Dedifferentiated amniotic fluid mesenchymal stem cell (primary cell): ENCODE results near the gene FBXO33.

Experiments
- DNase-seq: peaks from one replicate; pipeline ENCODE4 v3.0.0-alpha.2; 2016; ENCODE audit errors: extremely low spot score

The FBXO33 gene

GRCh38 chr14:39430762-39431415 is 1.3 kb downstream of the FBXO33 start:
- no peak for DNase-seq

- no peak for DNase-seq
Measured at GRCh38 chr14:39428118-39428517, 4.1 kb downstream of the FBXO33 start.

DNA sequence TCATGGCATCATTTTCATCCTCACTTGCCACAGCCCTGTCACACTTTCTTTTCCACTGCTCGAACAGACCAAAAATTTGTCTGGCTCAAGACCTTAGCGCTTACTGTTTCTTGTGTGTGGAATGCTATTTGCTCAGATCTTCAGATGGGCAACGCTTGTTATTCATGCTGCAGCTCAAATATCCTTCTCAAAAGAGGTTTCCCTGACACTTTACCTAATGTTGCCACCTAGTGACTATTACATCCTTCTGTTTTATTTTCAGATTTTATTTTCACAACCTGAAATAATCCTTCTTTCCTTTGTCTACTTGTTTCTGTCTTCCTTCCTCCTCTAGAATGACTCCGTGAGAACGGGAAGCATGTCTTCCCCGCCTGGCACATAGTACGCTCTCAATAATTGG is 5.6 kb downstream of the FBXO33 start:
- peak; percentile 63 for DNase-seq

- DNase-seq: no peak
Measured at GRCh38 chr14:39425947-39426346, 6.3 kb downstream of the FBXO33 start.

DNA sequence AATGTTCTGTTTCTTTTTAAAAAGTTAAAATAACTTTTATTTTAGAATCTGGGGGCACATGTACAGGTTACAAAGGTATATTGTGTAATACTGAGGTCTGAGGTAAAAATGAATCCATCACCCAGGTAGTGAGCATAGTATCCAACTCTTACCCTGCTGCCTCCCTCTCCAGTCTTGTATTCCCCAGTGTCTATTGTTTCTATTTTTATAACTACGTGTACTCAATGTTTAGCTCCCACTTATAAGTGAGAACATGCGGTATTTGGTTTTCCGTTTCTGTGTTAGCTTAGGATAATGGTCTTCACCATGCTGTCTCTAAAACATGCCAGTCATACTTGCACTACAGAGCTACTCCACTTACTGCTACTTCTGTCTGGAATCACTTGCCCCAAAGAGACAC is 8.4 kb downstream of the FBXO33 start:
- DNase-seq: no peak

DNA sequence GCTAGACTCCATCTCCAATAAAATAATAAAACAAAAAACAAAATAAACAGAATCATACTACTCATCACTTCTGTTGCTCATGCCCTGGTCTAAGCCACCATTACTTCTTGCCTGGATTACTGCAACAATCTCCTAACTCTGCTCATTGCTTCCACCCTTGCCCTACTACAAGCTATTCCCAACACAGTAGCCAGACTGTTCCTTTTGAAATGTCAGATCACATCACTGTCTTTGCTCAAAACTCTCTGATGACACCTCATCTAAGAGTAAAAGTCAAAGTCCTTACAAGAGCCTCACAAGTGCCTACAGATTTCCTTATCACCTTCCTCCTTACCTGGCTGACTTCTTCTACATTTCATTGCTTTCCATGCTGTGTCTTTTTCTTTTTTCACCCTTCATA is 10.0 kb downstream of the FBXO33 start:
- DNase-seq: no peak

DNA sequence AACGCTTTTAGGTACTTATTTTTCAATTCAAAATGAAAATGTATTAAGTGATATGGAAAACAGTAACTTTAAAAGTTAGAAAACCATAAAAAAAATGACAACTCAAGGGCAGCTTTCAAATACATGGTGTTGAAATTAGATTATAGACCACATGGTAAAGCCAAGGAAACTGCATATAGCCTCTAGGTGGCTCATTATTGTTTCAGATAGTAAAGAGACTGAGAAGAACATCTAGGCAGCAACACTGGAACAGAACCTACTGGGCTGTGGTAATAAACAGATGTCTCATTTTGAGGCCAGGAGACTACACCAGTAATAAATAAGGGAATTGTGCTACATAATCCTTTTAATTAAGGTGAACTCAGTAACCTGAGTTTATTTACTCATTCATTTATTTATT is 13.0 kb downstream of the FBXO33 start:
- no peak for DNase-seq

DNA sequence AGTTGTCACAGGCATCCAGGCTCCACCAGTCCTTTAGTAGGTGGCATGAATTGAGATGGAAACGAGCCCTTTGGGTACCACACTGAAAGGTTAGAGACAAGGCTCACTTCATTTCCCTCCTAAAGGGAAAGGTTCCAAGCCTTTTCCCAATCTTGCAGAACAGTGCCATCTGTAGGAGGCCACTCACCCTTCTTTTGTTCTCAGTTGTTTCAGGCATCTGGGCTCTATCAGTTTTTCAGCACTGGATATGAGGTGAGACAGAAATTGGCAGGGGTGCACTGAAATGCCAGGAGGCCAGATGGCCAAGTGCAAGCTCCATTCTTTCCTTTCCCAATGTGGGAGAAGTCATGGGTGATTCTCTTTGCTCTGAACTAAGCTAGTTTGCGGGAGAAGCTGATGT is 15.2 kb downstream of the FBXO33 start:
- no peak for DNase-seq

GRCh38 chr14:39416072-39416471 is 16.2 kb downstream of the FBXO33 start:
- no peak for DNase-seq

DNA sequence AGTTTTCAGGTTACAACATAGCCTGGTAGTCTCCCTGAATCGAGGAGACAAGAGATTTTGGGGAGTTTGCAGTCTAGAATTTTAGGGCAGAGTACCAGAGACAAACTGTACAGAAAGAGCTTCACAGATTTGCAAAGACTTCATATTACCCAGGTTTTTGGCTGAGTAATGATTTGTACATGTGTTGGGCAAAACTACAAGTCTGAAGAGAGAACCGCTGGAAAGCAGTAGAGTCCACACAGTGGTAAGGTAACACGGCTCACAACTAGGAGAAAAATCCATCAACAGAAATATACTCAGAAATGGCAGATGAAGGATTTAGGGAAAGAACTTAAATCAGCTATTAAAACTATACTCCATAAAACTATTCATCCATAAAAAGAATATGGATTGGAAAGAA is 25.7 kb downstream of the FBXO33 start:
- no peak for DNase-seq

DNA sequence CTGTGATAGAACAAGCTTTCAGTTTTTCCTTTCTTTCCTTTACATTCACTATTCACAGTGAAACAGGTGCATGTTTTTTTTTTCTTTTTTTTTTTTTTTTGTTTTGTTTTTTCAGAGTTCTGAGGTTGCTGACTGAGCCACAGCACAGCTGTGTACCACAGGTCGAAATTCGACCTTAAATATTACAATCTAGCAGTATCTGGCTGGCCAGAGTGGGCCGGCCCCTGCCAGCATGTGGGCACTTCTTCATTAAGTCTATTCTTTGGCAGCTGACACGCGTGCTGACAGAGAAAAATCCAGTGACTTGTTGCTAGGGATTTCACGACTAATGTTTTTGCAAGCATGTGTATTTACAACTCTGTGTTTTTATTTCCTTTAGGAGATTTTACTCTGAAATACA is 33.9 kb downstream of the FBXO33 start:
- DNase-seq: no peak

GRCh38 chr14:39396448-39396847 is 35.8 kb downstream of the FBXO33 start:
- no peak for DNase-seq

- peak; percentile 27 for DNase-seq
Measured at GRCh38 chr14:39395555-39396254, 36.5 kb downstream of the FBXO33 start.

DNA sequence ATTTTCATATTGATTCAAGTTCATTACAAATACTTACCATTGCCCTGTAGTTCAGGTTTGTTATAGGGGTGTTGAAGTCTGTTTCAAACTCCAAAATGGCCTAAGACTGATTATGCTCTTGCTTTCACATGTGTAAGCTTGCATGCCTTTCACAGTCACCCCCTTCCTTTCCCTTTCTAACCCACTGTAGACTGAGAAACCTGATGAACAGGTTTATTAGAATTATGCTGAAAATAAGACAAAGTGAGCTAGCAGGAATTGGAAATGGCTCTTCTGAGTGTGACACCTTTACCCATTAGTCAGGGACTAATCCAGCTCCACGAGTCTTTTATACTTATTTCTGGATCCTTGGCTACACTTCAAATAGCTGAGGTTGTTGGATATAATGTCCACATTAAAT is 38.9 kb downstream of the FBXO33 start:
- DNase-seq: no peak

- no peak for DNase-seq
Measured at GRCh38 chr14:39384177-39384576, 48.1 kb downstream of the FBXO33 start.

DNA sequence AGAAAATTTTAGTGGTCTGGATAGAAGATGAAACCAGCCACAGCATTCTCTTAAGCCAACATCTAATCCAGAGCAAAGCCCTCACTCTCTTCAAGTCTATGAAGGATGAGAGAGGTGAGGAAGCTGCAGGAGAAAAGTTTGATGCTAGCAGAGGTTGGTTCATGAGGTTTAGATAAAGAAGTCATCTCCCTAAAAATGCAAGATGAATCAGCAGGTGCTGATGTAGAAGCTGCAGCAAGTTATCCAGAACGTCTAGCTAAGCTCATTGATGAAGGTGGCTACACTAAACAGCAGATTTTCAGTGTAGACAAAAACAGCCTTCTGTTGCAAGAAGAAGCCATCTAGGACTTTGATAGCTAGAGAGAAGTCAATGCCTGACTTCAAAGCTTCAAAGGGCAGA is 48.5 kb downstream of the FBXO33 start:
- DNase-seq: no peak

- no peak for DNase-seq
Measured at GRCh38 chr14:39383026-39383660, 49.1 kb downstream of the FBXO33 start.

DNA sequence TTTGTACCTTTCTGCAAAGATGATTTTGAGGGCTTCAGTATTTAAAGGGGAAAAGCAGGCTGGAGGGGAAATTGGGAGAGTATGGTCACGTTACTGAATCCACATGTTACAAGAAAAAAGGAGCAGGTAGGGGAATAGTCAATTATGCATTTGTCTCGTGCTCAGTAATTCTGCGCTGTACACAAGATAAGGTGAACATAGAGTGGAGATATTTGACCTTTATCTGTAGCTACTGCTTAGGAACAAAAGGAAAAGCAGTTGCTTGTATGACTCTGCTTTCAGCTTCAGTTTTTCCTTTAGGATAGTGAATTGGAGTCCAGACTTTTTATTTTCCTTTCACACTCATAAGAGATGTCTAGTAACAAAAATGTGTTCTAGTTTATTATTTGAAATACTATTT is 49.8 kb downstream of the FBXO33 start:
- no peak for DNase-seq

DNA sequence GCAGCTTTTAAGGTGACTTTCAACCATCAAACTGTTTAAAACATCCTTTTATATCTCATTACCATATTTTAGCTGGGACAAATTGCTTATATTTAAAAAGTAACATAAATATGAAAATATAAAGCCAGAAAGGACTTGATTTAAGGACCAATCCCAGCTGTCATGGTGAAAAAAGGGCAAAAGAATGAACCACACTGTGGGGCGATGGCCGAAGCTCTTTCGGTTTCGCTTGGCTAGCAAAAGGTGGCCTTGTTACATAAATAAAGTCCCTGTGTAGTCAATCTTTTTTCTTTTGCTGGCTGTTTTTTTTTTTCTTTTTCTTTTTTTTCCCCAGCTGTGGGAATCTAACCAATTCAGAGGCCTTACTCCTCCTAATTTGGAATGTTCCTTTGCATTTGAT is 50.9 kb downstream of the FBXO33 start:
- DNase-seq: no peak

DNA sequence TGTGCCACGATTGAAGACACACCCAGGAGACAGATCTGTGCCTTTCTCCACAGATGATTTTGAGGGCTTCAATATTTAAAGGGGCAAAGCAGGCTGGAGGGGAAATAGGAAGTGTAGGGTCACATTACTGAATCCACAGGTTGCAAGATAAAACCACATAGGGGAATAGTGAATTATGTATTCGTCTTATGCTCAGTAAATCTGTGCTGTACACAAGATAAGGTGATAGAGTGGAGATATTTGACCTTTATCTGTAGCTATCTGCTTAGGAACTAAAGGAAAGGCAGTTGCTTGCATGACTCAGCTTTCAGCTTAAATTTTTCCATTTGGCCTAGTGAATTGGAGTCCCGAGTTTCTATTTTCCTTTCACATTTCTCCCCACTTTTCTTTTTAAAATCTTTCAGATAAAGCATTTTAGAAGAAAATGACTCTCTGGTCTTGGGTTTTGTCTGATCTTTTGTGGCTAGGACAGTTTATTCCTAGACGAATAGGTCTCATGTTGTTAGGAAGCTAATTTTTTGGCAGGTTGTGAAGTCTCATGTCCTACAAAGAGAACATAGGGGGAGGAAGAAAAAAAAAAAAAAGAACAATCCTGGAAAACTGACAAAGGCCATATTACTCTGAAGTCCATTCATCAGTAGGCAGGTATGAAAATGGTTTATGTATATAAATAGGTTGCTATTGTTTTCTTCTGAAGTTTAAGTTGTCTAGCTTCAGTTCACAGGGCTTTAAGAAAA is 55.4 kb downstream of the FBXO33 start:
- peak; percentile 37 for DNase-seq

DNA sequence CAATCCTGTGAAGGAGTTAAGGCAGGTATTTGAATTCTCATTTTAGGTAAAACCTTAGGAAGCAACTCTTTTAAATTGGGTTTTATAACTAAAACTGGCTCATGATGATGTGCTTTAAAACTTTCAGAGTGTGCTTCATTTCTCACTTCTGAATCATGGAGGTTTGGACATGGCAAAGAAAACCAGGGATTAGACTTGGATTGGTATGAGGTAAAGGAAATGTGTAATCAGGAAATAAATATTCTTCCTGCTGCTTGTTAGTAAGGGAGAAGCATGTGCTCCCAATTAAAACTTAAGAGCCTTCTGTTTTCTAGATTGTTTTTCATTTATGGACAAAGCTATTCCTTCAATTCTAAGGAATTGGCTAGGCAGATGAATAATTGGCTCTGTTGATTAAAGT is 57.4 kb downstream of the FBXO33 start:
- DNase-seq: peak; percentile 60

GRCh38 chr14:39372656-39373055 is 59.6 kb downstream of the FBXO33 start:
- DNase-seq: no peak

GRCh38 chr14:39370415-39370814 is 61.8 kb downstream of the FBXO33 start:
- no peak for DNase-seq
